H1 (cell line): ENCODE measurements around the gene CDC42EP1. TPM values are rescaled to one million over a fixed set of nuclear protein-coding genes. Genes with fewer than 3 reads are reported as not detected.

Experiments used
- CTCF ChIA-PET: fragments of 300-600 bp; sonication (Branson Sonifier 250); formaldehyde crosslinking; loops from one replicate; lab custom pipeline; 2021; ENCODE audit not compliant: partially characterized antibody; lab: Charles Lee
- POLR2A ChIA-PET: fragments of 300-600 bp; sonication (Branson Sonifier 250); formaldehyde crosslinking; loops from one replicate; lab custom pipeline; 2021; ENCODE audit warnings: inconsistent platforms; ENCODE audit not compliant: partially characterized antibody; lab: Charles Lee
- DNase-seq, 2 experiments: peaks; one replicate each; pipeline versions ENCODE4 v3.0.0 to v3.0.0-alpha.2; 2010 to 2022; ENCODE audit warnings: low spot score in 2 of 2, low read depth in 1 of 2, mixed read lengths in 1 of 2
- FAIRE-seq: peaks from 2 replicates; lab custom pipeline; 2011; peaks lifted over from hg19 to GRCh38; lab: Jason Lieb, UNC
- H2AFZ ChIP-seq: 2 replicates; pipeline ENCODE4 v1.8.1; 2012; ENCODE audit warnings: low read length, inconsistent platforms
- H2AK5ac ChIP-seq: 2 replicates; pipeline ENCODE4 v1.6.1; 2013; ENCODE audit warnings: low read depth, low read length
- H2BK120ac ChIP-seq: replicated peaks from 2 replicates; pipeline ENCODE3; 2013; ENCODE audit warnings: low read depth, low read length, inconsistent platforms
- H2BK12ac ChIP-seq: 2 replicates; pipeline ENCODE4 v1.6.1; 2013; ENCODE audit warnings: low read depth, low read length
- H2BK15ac ChIP-seq: 2 replicates; pipeline ENCODE4 v1.6.1; 2013; ENCODE audit warnings: low read length
- H2BK20ac ChIP-seq: 2 replicates; pipeline ENCODE4 v1.6.1; 2013; ENCODE audit warnings: low read length
- H2BK5ac ChIP-seq: 2 replicates; pipeline ENCODE4 v1.6.1; 2013; ENCODE audit warnings: low read depth, low read length
- H3K14ac ChIP-seq: 2 replicates; pipeline ENCODE4 v1.6.1; 2013; ENCODE audit warnings: inconsistent platforms; ENCODE audit not compliant: insufficient read length
- H3K18ac ChIP-seq: 2 replicates; pipeline ENCODE4 v1.6.1; 2013; ENCODE audit warnings: low read length; ENCODE audit errors: extremely low read depth
- H3K23ac ChIP-seq: 2 replicates; pipeline ENCODE4 v1.6.1; 2013; ENCODE audit warnings: inconsistent platforms; ENCODE audit not compliant: insufficient read length
- H3K23me2 ChIP-seq: 2 replicates; pipeline ENCODE4 v1.6.1; 2013; ENCODE audit warnings: low read depth, low read length
- H3K27ac ChIP-seq: 2 replicates; pipeline ENCODE4 v1.6.1; 2011; ENCODE audit warnings: low read depth, low read length, inconsistent platforms
- H3K27me3 ChIP-seq, 4 experiments: replicated peaks in 1 of 4; 1 replicate in 1 of 4; 2 replicates in 3 of 4; pipeline versions ENCODE4 v1.6.1 to v1.8.1; 2011 to 2013; ENCODE audit warnings: low read length in 3 of 4, mild to moderate bottlenecking in 3 of 4, inconsistent platforms in 2 of 4, mixed read lengths in 2 of 4, moderate library complexity in 1 of 4; ENCODE audit not compliant: control insufficient read depth in 3 of 4, insufficient read depth in 3 of 4; ENCODE audit errors: extremely low read depth in 1 of 4
- H3K36me3 ChIP-seq, 4 experiments: 2 replicates each; pipeline versions ENCODE4 v1.6.1 to v1.8.1; 2011 to 2013; ENCODE audit warnings: mild to moderate bottlenecking in 4 of 4, low read length in 3 of 4, moderate library complexity in 2 of 4, control low read depth in 1 of 4, inconsistent platforms in 1 of 4; ENCODE audit not compliant: insufficient read depth in 4 of 4, control insufficient read depth in 2 of 4
- H3K4ac ChIP-seq: replicated peaks from 2 replicates; pipeline ENCODE3; 2013; ENCODE audit warnings: low read length, low read depth, mixed read lengths, inconsistent platforms; ENCODE audit not compliant: insufficient read length
- H3K4me1 ChIP-seq, 4 experiments: replicated peaks in 1 of 4; 1 replicate in 1 of 4; 2 replicates in 3 of 4; pipeline versions ENCODE4 v1.6.1 to v1.8.1; 2011 to 2013; ENCODE audit warnings: low read length in 3 of 4, inconsistent platforms in 2 of 4, mixed read lengths in 1 of 4; ENCODE audit not compliant: insufficient read depth in 4 of 4, control insufficient read depth in 3 of 4
- H3K4me2 ChIP-seq, 2 experiments: 2 replicates each; pipeline versions ENCODE4 v1.6.1 to v1.8.1; 2011 to 2013; ENCODE audit warnings: low read depth in 2 of 2, low read length in 2 of 2, control low read depth in 1 of 2, inconsistent platforms in 1 of 2, mild to moderate bottlenecking in 1 of 2; ENCODE audit not compliant: insufficient read depth in 1 of 2
- H3K4me3 ChIP-seq, 4 experiments: fragments of 200-600, 300-600 bp in 1 of 4; sonication (generic), shearing (Covaris generic), sonication (Bioruptor Twin) in 1 of 4; 2 replicates each; pipeline versions ENCODE4 v1.5.1 to v1.8.1; 2011 to 2016; ENCODE audit warnings: low read length in 4 of 4, low read depth in 3 of 4, control low read depth in 2 of 4, inconsistent platforms in 2 of 4, mild to moderate bottlenecking in 2 of 4, mixed read lengths in 1 of 4, moderate library complexity in 1 of 4; ENCODE audit not compliant: insufficient read depth in 2 of 4; ENCODE audit errors: extremely low read depth in 1 of 4
- H3K56ac ChIP-seq: replicated peaks from 2 replicates; pipeline ENCODE3; 2013; ENCODE audit warnings: low read depth, mild to moderate bottlenecking, mixed read lengths, low read length, inconsistent platforms; ENCODE audit not compliant: insufficient read length
- H3K79me1 ChIP-seq: 2 replicates; pipeline ENCODE4 v1.6.1; 2013; ENCODE audit warnings: low read depth, low read length, control low read depth
- H3K79me2 ChIP-seq, 2 experiments: 2 replicates each; pipeline versions ENCODE4 v1.6.1 to v1.8.1; 2012 to 2013; ENCODE audit warnings: low read length in 2 of 2, mild to moderate bottlenecking in 2 of 2, inconsistent platforms in 1 of 2; ENCODE audit not compliant: insufficient read depth in 2 of 2, control insufficient read depth in 1 of 2
- H3K9ac ChIP-seq, 4 experiments: replicated peaks in 1 of 4; 1 replicate in 1 of 4; 2 replicates in 3 of 4; pipeline versions ENCODE4 v1.6.1 to v1.8.1; 2011 to 2013; ENCODE audit warnings: low read depth in 3 of 4, low read length in 3 of 4, control low read depth in 2 of 4, mild to moderate bottlenecking in 2 of 4, moderate library complexity in 2 of 4, inconsistent platforms in 1 of 4; ENCODE audit errors: extremely low read depth in 1 of 4
- H3K9me3 ChIP-seq, 2 experiments: 2 replicates each; pipeline versions ENCODE4 v1.6.1 to v1.8.1; 2012 to 2013; ENCODE audit warnings: mild to moderate bottlenecking in 2 of 2, moderate library complexity in 2 of 2, control low read depth in 1 of 2, inconsistent platforms in 1 of 2, low read depth in 1 of 2, low read length in 1 of 2, mixed read lengths in 1 of 2; ENCODE audit not compliant: insufficient read depth in 2 of 2
- H4K20me1 ChIP-seq, 2 experiments: replicated peaks in 1 of 2; 2 replicates each; pipeline versions ENCODE3 to v1.8.1; 2011 to 2013; ENCODE audit warnings: inconsistent platforms in 2 of 2, low read length in 2 of 2, mild to moderate bottlenecking in 1 of 2; ENCODE audit not compliant: insufficient read depth in 2 of 2, control insufficient read depth in 1 of 2
- H4K5ac ChIP-seq: 2 replicates; pipeline ENCODE4 v1.6.1; 2013; ENCODE audit warnings: low read length, low read depth, mixed read lengths, inconsistent platforms; ENCODE audit not compliant: insufficient read length
- H4K8ac ChIP-seq: 2 replicates; pipeline ENCODE4 v1.8.0; 2013; ENCODE audit warnings: mild to moderate bottlenecking, moderate library complexity, low read length, inconsistent platforms; ENCODE audit not compliant: insufficient read depth; ENCODE audit errors: extremely low read depth
- H4K91ac ChIP-seq: replicated peaks from 2 replicates; pipeline ENCODE3; 2013; ENCODE audit warnings: low read length, mixed read lengths, inconsistent platforms; ENCODE audit not compliant: insufficient read length
- CTCF ChIP-seq, 3 experiments: IDR thresholded peaks; 1 replicate in 2 of 3; 2 replicates in 1 of 3; pipeline versions ENCODE4 v1.5.1 to v1.6.1; 2011; ENCODE audit warnings: low read length in 3 of 3, mild to moderate bottlenecking in 3 of 3, inconsistent platforms in 2 of 3, low read depth in 1 of 3, moderate library complexity in 1 of 3; ENCODE audit not compliant: insufficient read depth in 1 of 3; ENCODE audit errors: control extremely low read depth in 1 of 3
- FOSL1 ChIP-seq: IDR thresholded peaks from 2 replicates; pipeline ENCODE4 v1.6.1; 2011; ENCODE audit warnings: mild to moderate bottlenecking, low read depth, low read length, moderate library complexity; ENCODE audit not compliant: insufficient read depth
- JUN ChIP-seq: IDR thresholded peaks from 2 replicates; pipeline ENCODE4 v1.6.1; 2011; ENCODE audit warnings: low read depth, mild to moderate bottlenecking, improper control_type of control experiment, low read length
- WGBS, 2 experiments: shearing (Covaris generic) in 1 of 2; methylation state at CpG; one replicate each; pipeline versions ENCODE4 v1.1.6 to v1.1.7; 2013 to 2015; ENCODE audit warnings: low lambda C conversion rate in 2 of 2, mixed read lengths in 2 of 2, inconsistent platforms in 1 of 2, low coverage in 1 of 2, missing lambda C conversion rate in 1 of 2; ENCODE audit not compliant: insufficient replicate concordance in 2 of 2, insufficient coverage in 1 of 2, insufficient read length in 1 of 2; ENCODE audit errors: extremely low coverage in 1 of 2, missing lambda C conversion rate in 1 of 2; 5-methylcytosine and 5-hydroxymethylcytosine counted together
- polyA plus RNA-seq, 7 experiments: library from polyadenylated mRNA; depleted of rRNA in 3 of 7; stranded (reverse) in 5 of 7; unstranded in 2 of 7; fragments of >200 nt in 5 of 7; fragments of 200-250 nt in 2 of 7; gene quantifications; 1 replicate in 5 of 7; 2 replicates in 1 of 7; 4 replicates in 1 of 7; pipeline versions ENCODE4 v1.2.1 to v1.2.3, GENCODE V29; 2011 to 2013; ENCODE audit warnings: missing spikeins in 2 of 7, mixed read lengths in 2 of 7
- total RNA-seq: library from RNA; stranded (reverse); fragmentation: NEBNext Ultra II Directional; extraction: Animal tissue kit (Norgen Biotek cat#: 25700); gene quantifications from 2 replicates; pipeline ENCODE4 v1.2.1, GENCODE V29; 2021

CDC42EP1 gene
- total and polyA plus RNA-seq, 2 of the 8 experiments (the other 6 are each of a cell fraction or from before 2014, with no cell fraction given) = 8.3 to 11.2 TPM

GRCh38 chr22:37570661-37570976 is 10.3 kb downstream of the CDC42EP1 start:
- no peaks in the 10 kb centered on the region for H3K9me3 ChIP-seq
- H2AFZ ChIP-seq = no peak overlapping the region
- POLR2A ChIA-PET = interaction anchor here (0.7 to 12.2 kb wide), 10 partner anchors 9 to 198 kb away, joined by 3 to 198 read pairs (median 4); no protein-coding TSS in a partner anchor
- H3K14ac ChIP-seq = no peak overlapping the region
- H3K23me2 ChIP-seq = no peaks in the 10 kb centered on the region
- H3K23ac ChIP-seq = no peak overlapping the region
- H2BK120ac ChIP-seq = no peak overlapping the region
- H3K36me3 ChIP-seq = no peaks in the 10 kb centered on the region
- no peak overlapping the region; the same call in 1 of the 2 replicates for H4K8ac ChIP-seq
- no peak overlapping the region for H2BK20ac ChIP-seq
- peaks cover 7 to 17% (median 16%) of the 10 kb centered on the region in 4 experiments for H3K4me1 ChIP-seq
- H3K18ac ChIP-seq = no peak overlapping the region
- no peaks in the 10 kb centered on the region; a peak in 1 of 7 replicates for H3K27me3 ChIP-seq
- no peak overlapping the region for H3K9ac ChIP-seq
- H2BK12ac ChIP-seq = peak overlapping the region; percentile 29; the same call in 1 of the 2 replicates
- WGBS, 2 experiments = 90% methylated on average over 4 of the region's 4 CpGs; no CpG with 5 or more reads in 1 of the 2 experiments
- H3K79me1 ChIP-seq = no peaks in the 10 kb centered on the region
- FAIRE-seq (no peak), DNase-seq (no peak)
- CTCF ChIA-PET = interaction anchor here (0.6 to 39.4 kb wide), 10 partner anchors 8 to 310 kb away, joined by 3 to 1347 read pairs (median 4); partner anchors contain the start of genes GALR3 and LGALS2
- no peaks in the 10 kb centered on the region for H3K79me2 ChIP-seq
- H3K4me2 ChIP-seq = no peak overlapping the region
- no peaks in the 10 kb centered on the region for H4K20me1 ChIP-seq
- TF ChIP-seq CTCF (IDR thresholded peaks at IDR 0.05; ENCODE audit: control extremely low read depth in 1 of 3, insufficient read depth in 1 of 3, low read depth in 1 of 3, low read length in 3 of 3) = no peak
- TF ChIP-seq JUN = no peak
- no peak for TF ChIP-seq FOSL1
- H4K91ac ChIP-seq = no peak overlapping the region
- H4K5ac ChIP-seq = no peak overlapping the region
- no peak overlapping the region for H3K4me3 ChIP-seq
- 0 out of 2 replicates have a peak overlapping the region, but pooled peaks have one; percentile 28 for H2BK5ac ChIP-seq
- no peak overlapping the region for H3K56ac ChIP-seq
- H3K27ac ChIP-seq = no peak overlapping the region
- H2AK5ac ChIP-seq = peak overlapping the region; percentile 98; the same call in 1 of the 2 replicates
- no peak overlapping the region for H3K4ac ChIP-seq
- 0 out of 2 replicates have a peak overlapping the region, but pooled peaks have one; percentile 53 for H2BK15ac ChIP-seq
